Measurements from ENCODE around the gene PTPRN2. TPM values are rescaled to one million over a fixed set of nuclear protein-coding genes. Genes with fewer than 3 reads are reported as not detected.
"Not testable (repeated sequence)": the region's sequence is repeated elsewhere in the genome, so short reads cannot be mapped to it uniquely, and the experiment has no call there.

Gene PTPRN2
- total RNA-seq, 2 experiments from 2014 or later = 7.0 to 7.2 TPM

GRCh38 chr7:157928171-157928794, 659.3 kb downstream of the PTPRN2 start:
- Mint-ChIP-seq H3K36me3 (ENCODE audit: low read depth) (peaks cover 8% of the 10 kb centered on the region), H3K4me3 (no peak overlapping the region), H3K27ac (peak overlapping the region; percentile 1), H3K4me1 (ENCODE audit: low read depth) (peaks cover 25% of the 10 kb centered on the region), H3K9me3 (ENCODE audit: insufficient read depth) (peaks cover 24% of the 10 kb centered on the region), H3K27me3 (ENCODE audit: low read depth) (no peaks in the 10 kb centered on the region)
- POLR2A ChIA-PET = no interaction called here
- DNase-seq (no peak), ATAC-seq (no peak)
- CTCF ChIA-PET = no interaction called here

- peaks cover 20% of the 10 kb centered on the region for H3K9me3 Mint-ChIP-seq (ENCODE audit: insufficient read depth)
- DNase-seq = no peak
- POLR2A ChIA-PET = no interaction called here
- peaks cover 25% of the 10 kb centered on the region for H3K4me1 Mint-ChIP-seq (ENCODE audit: low read depth)
- H3K27ac Mint-ChIP-seq = peak overlapping the region; percentile 1
- H3K36me3 Mint-ChIP-seq (ENCODE audit: low read depth) = peaks cover 3% of the 10 kb centered on the region
- ATAC-seq = no peak
- CTCF ChIA-PET = no interaction called here
- H3K27me3 Mint-ChIP-seq (ENCODE audit: low read depth) = no peaks in the 10 kb centered on the region
- H3K4me3 Mint-ChIP-seq = no peak overlapping the region
Measured at GRCh38 chr7:157927313-157927925, 660.2 kb downstream of the PTPRN2 start.

GRCh38 chr7:157926521-157927150, 661.0 kb downstream of the PTPRN2 start:
- ChIA-PET CTCF (no interaction called here), POLR2A (no interaction called here)
- Mint-ChIP-seq H3K27ac (peak overlapping the region; percentile 47), H3K4me3 (no peak overlapping the region), H3K27me3 (ENCODE audit: low read depth) (no peaks in the 10 kb centered on the region), H3K9me3 (ENCODE audit: insufficient read depth) (peaks cover 12% of the 10 kb centered on the region), H3K4me1 (ENCODE audit: low read depth) (peaks cover 25% of the 10 kb centered on the region), H3K36me3 (ENCODE audit: low read depth) (no peaks in the 10 kb centered on the region)
- ATAC-seq (peak; percentile 53), DNase-seq (peak; percentile 44)

GRCh38 chr7:157926107-157926506, 661.5 kb downstream of the PTPRN2 start:
- POLR2A ChIA-PET = no interaction called here
- H3K4me1 Mint-ChIP-seq (ENCODE audit: low read depth) = peaks cover 25% of the 10 kb centered on the region
- no peak overlapping the region for H3K4me3 Mint-ChIP-seq
- no peak for ATAC-seq
- no peaks in the 10 kb centered on the region for H3K36me3 Mint-ChIP-seq (ENCODE audit: low read depth)
- CTCF ChIA-PET = no interaction called here
- peaks cover 7% of the 10 kb centered on the region for H3K9me3 Mint-ChIP-seq (ENCODE audit: insufficient read depth)
- DNase-seq = peak; percentile 57
- H3K27me3 Mint-ChIP-seq (ENCODE audit: low read depth) = no peaks in the 10 kb centered on the region
- H3K27ac Mint-ChIP-seq = peak overlapping the region; percentile 47

- H3K4me1 Mint-ChIP-seq (ENCODE audit: low read depth) = peaks cover 25% of the 10 kb centered on the region
- ATAC-seq (no peak), DNase-seq (no peak)
- CTCF ChIA-PET = no interaction called here
- no peak overlapping the region for H3K27ac Mint-ChIP-seq
- no peaks in the 10 kb centered on the region for H3K36me3 Mint-ChIP-seq (ENCODE audit: low read depth)
- H3K4me3 Mint-ChIP-seq = no peak overlapping the region
- no peaks in the 10 kb centered on the region for H3K27me3 Mint-ChIP-seq (ENCODE audit: low read depth)
- H3K9me3 Mint-ChIP-seq (ENCODE audit: insufficient read depth) = no peaks in the 10 kb centered on the region
- POLR2A ChIA-PET = no interaction called here
Measured at GRCh38 chr7:157925383-157925875, 662.2 kb downstream of the PTPRN2 start.

- no peaks in the 10 kb centered on the region for H3K36me3 Mint-ChIP-seq (ENCODE audit: low read depth)
- H3K9me3 Mint-ChIP-seq (ENCODE audit: insufficient read depth) = no peaks in the 10 kb centered on the region
- ChIA-PET CTCF (no interaction called here), POLR2A (no interaction called here)
- peaks cover 24% of the 10 kb centered on the region for H3K4me1 Mint-ChIP-seq (ENCODE audit: low read depth)
- no peak overlapping the region for H3K27ac Mint-ChIP-seq
- no peak overlapping the region for H3K4me3 Mint-ChIP-seq
- no peak for DNase-seq
- ATAC-seq = no peak
- no peaks in the 10 kb centered on the region for H3K27me3 Mint-ChIP-seq (ENCODE audit: low read depth)
Measured at GRCh38 chr7:157923903-157924630, 663.6 kb downstream of the PTPRN2 start.

GRCh38 chr7:157922576-157922975, 665.0 kb downstream of the PTPRN2 start:
- no peaks in the 10 kb centered on the region for H3K36me3 Mint-ChIP-seq (ENCODE audit: low read depth)
- no peak overlapping the region for H3K4me3 Mint-ChIP-seq
- H3K27me3 Mint-ChIP-seq (ENCODE audit: low read depth) = no peaks in the 10 kb centered on the region
- ATAC-seq = no peak
- H3K4me1 Mint-ChIP-seq (ENCODE audit: low read depth) = peaks cover 18% of the 10 kb centered on the region
- DNase-seq = no peak
- H3K9me3 Mint-ChIP-seq (ENCODE audit: insufficient read depth) = no peaks in the 10 kb centered on the region
- POLR2A ChIA-PET = no interaction called here
- no peak overlapping the region for H3K27ac Mint-ChIP-seq
- CTCF ChIA-PET = no interaction called here

- DNase-seq = no peak
- POLR2A ChIA-PET = no interaction called here
- no peaks in the 10 kb centered on the region for H3K27me3 Mint-ChIP-seq (ENCODE audit: low read depth)
- no peak for ATAC-seq
- H3K4me1 Mint-ChIP-seq (ENCODE audit: low read depth) = no peaks in the 10 kb centered on the region
- H3K9me3 Mint-ChIP-seq (ENCODE audit: insufficient read depth) = peaks cover 9% of the 10 kb centered on the region
- no peak overlapping the region for H3K4me3 Mint-ChIP-seq
- CTCF ChIA-PET = no interaction called here
- no peaks in the 10 kb centered on the region for H3K36me3 Mint-ChIP-seq (ENCODE audit: low read depth)
- H3K27ac Mint-ChIP-seq = no peak overlapping the region
Measured at GRCh38 chr7:157918326-157919080, 669.1 kb downstream of the PTPRN2 start.

- peaks cover 9% of the 10 kb centered on the region for H3K9me3 Mint-ChIP-seq (ENCODE audit: insufficient read depth)
Measured at GRCh38 chr7:157916946-157917640, 670.5 kb downstream of the PTPRN2 start.

GRCh38 chr7:157910446-157910845, 677.2 kb downstream of the PTPRN2 start:
- no peak for DNase-seq
- POLR2A ChIA-PET = no interaction called here
- no peak overlapping the region for H3K4me3 Mint-ChIP-seq
- H3K9me3 Mint-ChIP-seq (ENCODE audit: insufficient read depth) = peaks cover 9% of the 10 kb centered on the region
- no peak overlapping the region for H3K27ac Mint-ChIP-seq
- H3K36me3 Mint-ChIP-seq (ENCODE audit: low read depth) = no peaks in the 10 kb centered on the region
- no peak for ATAC-seq
- peaks cover 2% of the 10 kb centered on the region for H3K27me3 Mint-ChIP-seq (ENCODE audit: low read depth)
- H3K4me1 Mint-ChIP-seq (ENCODE audit: low read depth) = no peaks in the 10 kb centered on the region
- CTCF ChIA-PET = no interaction called here

More at GRCh38 chr7:157916946-157917640, 670.5 kb downstream of the PTPRN2 start:
- Mint-ChIP-seq H3K27me3 (ENCODE audit: low read depth) (peaks cover 2% of the 10 kb centered on the region), H3K27ac (no peak overlapping the region), H3K36me3 (ENCODE audit: low read depth) (no peaks in the 10 kb centered on the region), H3K4me3 (no peak overlapping the region), H3K4me1 (ENCODE audit: low read depth) (no peaks in the 10 kb centered on the region)
- ATAC-seq = no peak
- no peak for DNase-seq
- POLR2A ChIA-PET = no interaction called here
- CTCF ChIA-PET = no interaction called here

GRCh38 chr7:157910045-157910444, 677.6 kb downstream of the PTPRN2 start:
- POLR2A ChIA-PET; ATAC-seq; CTCF ChIA-PET; H3K4me1 Mint-ChIP-seq (ENCODE audit: low read depth); DNase-seq; H3K27ac Mint-ChIP-seq; H3K4me3 Mint-ChIP-seq; H3K27me3 Mint-ChIP-seq (ENCODE audit: low read depth); H3K9me3 Mint-ChIP-seq (ENCODE audit: insufficient read depth); H3K36me3 Mint-ChIP-seq (ENCODE audit: low read depth): not testable (repeated sequence)

Measured in activated CD8-positive, alpha-beta T cell treated with anti-CD3 and anti-CD28 coated beads, Interleukin-2, amount 10 ng/mL, durations not matched to agents 7 days and 5 days (primary cell).